Body of pancreas (tissue), 4 donors: ENCODE measurements around the gene AUTS2.
"Not testable (repeated sequence)": the region's sequence is repeated elsewhere in the genome, so short reads cannot be mapped to it uniquely, and the experiment has no call there.

ENCODE experiments used
- CTCF ChIP-seq, 7 experiments: fragments of 450-650 bp in 4 of 7; fragments of 200-600 bp in 3 of 7; sonication (generic) in 3 of 7; IDR thresholded peaks; one replicate each; pipeline ENCODE4 v1.5.1; 2016 to 2019; ENCODE audit warnings: antibody characterized with exemption in 7 of 7
- POLR2A ChIP-seq, 3 donors: fragments of 450-650 bp; IDR thresholded peaks; one replicate each; pipeline ENCODE4 v1.6.1; 2016; ENCODE audit warnings: antibody characterized with exemption in 3 of 3, mild to moderate bottlenecking in 2 of 3

- not testable (repeated sequence) for TF ChIP-seq CTCF, POLR2A (IDR thresholded peaks at IDR 0.05)
These were observed 187.9 kb downstream of the AUTS2 start for GRCh38 chr7:69786130-69786529.
